Measurements from ENCODE around the gene TOE1.

The TOE1 gene

DNA sequence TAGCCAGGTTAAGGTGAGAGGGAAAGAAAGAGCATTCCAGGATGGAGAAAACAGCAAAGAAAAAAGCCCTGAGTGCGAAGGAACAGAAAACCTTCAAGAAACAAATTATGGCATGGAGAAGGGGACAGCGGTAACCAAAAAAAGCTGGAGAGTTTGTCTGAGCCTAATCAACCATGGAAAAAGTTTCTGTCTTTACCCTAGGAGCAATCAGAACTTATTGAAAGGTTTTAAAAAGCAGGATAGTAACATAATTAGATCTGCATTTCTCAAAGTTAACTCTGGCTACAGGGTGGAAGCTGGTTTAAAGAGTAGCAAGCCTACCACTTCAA, 39.3 kb upstream of the TOE1 start:
- ChIA-PET POLR2A (interaction anchor here (0.5 kb wide), 1 partner anchor 510 kb away, joined by 3 read pairs; no protein-coding TSS in a partner anchor), CTCF (interaction anchor here (1.0 to 8.4 kb wide), 22 partner anchors 9 to 514 kb away, joined by 3 to 188 read pairs (median 5); partner anchors contain the start of genes HECTD3, HPDL, PLK3 and TESK2)
- TF ChIP-seq, protein P1, sequence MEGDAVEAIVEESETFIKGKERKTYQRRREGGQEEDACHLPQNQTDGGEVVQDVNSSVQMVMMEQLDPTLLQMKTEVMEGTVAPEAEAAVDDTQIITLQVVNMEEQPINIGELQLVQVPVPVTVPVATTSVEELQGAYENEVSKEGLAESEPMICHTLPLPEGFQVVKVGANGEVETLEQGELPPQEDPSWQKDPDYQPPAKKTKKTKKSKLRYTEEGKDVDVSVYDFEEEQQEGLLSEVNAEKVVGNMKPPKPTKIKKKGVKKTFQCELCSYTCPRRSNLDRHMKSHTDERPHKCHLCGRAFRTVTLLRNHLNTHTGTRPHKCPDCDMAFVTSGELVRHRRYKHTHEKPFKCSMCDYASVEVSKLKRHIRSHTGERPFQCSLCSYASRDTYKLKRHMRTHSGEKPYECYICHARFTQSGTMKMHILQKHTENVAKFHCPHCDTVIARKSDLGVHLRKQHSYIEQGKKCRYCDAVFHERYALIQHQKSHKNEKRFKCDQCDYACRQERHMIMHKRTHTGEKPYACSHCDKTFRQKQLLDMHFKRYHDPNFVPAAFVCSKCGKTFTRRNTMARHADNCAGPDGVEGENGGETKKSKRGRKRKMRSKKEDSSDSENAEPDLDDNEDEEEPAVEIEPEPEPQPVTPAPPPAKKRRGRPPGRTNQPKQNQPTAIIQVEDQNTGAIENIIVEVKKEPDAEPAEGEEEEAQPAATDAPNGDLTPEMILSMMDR (IDR thresholded peaks at IDR 0.05; ENCODE audit: control extremely low read depth, extremely low read depth, low read depth, missing control alignments): no peak
- DNase-seq (ENCODE audit: extremely low spot score): no peak

DNA sequence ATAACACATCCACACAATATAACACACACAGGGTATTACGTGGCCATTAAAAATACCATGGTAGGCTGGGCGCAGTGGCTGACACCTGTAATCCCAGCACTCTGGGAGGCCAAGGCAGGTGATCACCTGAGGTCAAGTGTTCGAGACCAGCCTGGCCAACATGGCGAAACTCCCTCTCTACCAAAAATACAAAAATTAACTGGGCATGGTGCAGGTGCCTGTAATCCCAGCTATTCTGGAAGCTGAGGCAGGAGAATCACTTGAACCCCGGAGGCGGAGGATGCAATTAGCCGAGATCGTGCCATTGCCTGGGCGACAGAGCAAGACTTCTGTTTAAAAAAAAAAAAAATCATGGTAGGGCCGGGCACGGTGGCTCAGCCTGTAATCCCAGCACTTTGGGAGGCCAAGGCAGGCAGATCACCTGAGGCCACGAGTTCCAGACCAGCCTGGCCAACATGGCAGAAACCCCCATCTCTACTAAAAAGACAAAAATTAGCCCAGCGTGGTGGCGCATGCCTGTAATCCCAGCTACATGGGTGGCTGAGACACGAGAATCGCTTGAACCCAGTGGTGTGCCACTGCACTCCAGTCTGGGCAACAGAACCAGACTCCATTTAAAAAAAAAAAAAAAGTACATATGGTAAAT, 37.3 kb upstream of the TOE1 start:
- TF ChIP-seq, protein P1 (IDR thresholded peaks at IDR 0.05; ENCODE audit: control extremely low read depth, extremely low read depth, low read depth, missing control alignments): no peak
- DNase-seq (ENCODE audit: extremely low spot score): no peak
- ChIA-PET POLR2A (interaction anchor here (0.6 to 1.4 kb wide), 6 partner anchors 167 to 581 kb away, joined by 3 to 12 read pairs (median 4); partner anchors contain the start of gene PLK3), CTCF (interaction anchor here (0.7 to 8.4 kb wide), 18 partner anchors 9 to 586 kb away, joined by 3 to 188 read pairs (median 6); partner anchors contain the start of genes CCDC163, HECTD3, HPDL and MMACHC)

DNA sequence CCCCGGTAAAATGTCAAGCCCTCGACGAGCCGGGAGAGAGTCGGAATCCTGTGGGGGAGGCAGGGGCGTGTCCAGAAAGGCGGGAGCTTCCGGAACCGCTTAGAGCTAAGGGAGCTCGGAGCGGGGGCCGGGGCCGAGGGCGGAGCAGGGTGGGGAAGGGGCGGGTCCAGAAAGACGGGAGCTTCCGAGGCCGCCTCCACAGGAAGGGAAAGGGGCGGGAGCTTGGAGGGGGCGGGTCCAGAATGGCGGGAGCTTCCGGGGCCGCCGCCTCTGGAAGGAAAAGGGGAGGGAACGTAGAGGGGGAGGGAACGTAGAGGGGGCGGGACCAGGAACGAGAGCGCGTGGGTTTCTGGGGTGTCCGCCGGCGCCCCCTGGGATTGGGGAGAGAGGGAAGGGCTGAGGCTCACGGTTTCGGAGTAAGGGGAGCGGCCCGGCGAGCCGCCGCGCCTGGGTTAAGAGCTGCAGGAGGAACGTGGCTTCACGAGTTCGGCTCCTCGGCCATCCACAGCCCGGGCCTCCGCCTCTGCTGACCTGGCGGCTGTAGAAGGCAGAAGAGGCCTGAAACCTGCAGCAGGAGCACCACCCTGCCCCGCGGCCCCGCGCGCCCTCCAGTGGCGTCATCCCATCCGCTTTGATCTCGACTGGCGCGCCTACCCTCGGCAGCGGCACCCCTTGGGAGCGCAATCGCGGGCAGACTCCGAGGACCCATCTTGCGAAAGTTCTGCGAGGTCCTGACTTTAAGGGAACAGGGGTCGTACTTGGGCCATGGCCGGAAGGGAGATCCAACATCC, 36.3 kb upstream of the TOE1 start:
- CTCF ChIA-PET: interaction anchor here (0.6 to 8.4 kb wide), 36 partner anchors 9 to 651 kb away, joined by 3 to 188 read pairs (median 4); partner anchors contain the start of genes CCDC163, HECTD3, HPDL and MMACHC
- POLR2A ChIA-PET: interaction anchor here (0.6 to 1.4 kb wide), 24 partner anchors 16 to 587 kb away, joined by 3 to 24 read pairs (median 4); partner anchors contain the start of genes CCDC163, GPBP1L1, HECTD3 and HPDL
- peak; percentile 98 for DNase-seq (ENCODE audit: extremely low spot score)
- TF ChIP-seq, protein P1 (IDR thresholded peaks at IDR 0.05; ENCODE audit: control extremely low read depth, extremely low read depth, low read depth, missing control alignments): peak; percentile 82

DNA sequence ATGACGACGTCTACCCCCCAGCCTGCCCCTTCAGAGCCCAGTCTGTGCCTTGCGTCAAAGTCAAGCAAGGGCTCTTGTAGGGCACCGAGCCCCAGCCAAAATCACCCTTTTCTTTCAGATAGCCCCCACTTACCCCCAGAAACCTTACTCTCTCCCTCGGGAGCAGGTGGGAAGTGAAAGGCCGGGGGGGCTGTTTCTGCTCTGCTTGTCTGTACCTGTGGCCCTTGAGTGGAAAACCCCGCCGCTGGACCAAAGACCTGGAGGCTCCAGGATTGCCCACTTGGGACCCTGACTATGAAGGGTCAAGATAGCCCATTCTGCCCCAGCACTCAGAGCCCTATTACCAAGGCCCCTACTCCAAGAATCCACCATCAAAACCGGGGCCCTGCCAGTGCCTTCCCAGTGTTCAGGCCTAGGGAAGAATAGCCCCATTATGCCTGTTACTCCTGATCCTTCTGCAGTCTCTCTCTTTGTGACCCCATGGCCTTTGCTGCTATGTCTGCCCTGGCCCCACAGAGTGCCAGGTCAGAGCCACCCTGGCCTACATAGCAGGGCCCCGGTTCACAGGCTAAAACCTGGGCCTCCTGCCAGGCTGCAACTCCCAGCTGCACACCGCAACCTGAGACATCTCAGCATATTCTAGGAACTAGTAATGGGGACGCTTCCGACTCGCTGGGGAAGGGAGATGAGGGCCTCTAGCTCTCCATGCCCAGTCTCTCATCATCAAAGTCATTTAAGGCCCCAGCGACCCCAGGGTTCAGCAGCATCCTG, 35.5 kb upstream of the TOE1 start:
- TF ChIP-seq, protein P1 (IDR thresholded peaks at IDR 0.05; ENCODE audit: control extremely low read depth, extremely low read depth, low read depth, missing control alignments): no peak
- DNase-seq (ENCODE audit: extremely low spot score): peak; percentile 16
- POLR2A ChIA-PET: interaction anchor here (0.6 to 1.4 kb wide), 3 partner anchors 89 to 485 kb away, joined by 4 to 24 read pairs (median 12); partner anchors contain the start of genes HECTD3 and UROD
- CTCF ChIA-PET: interaction anchor here (0.7 to 8.4 kb wide), 24 partner anchors 10 to 596 kb away, joined by 3 to 188 read pairs (median 6); partner anchors contain the start of genes HECTD3, HPDL, MUTYH and PLK3

DNA sequence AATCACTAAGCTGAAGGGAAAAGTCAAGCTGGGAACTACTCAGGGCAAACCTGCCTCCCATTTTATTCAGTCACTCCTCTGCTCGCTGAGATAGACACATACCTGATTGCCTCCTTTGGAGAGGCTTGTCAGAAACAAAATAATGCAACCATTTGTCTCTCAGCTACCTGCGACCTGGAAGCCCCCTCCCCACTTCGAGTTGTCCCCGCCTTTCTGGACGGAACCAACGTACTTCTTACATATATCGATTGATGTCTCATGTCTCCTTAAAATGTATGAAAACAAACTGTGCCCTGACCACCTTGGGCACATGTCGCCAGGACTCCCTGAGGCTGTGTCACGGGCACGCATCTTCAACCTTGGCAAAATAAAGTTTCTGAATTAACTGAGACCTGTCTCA, 34.7 kb upstream of the TOE1 start:
- POLR2A ChIA-PET: no interaction called here
- CTCF ChIA-PET: interaction anchor here (0.7 to 6.9 kb wide), 14 partner anchors 10 to 575 kb away, joined by 3 to 27 read pairs (median 6); partner anchors contain the start of genes HECTD3, MUTYH, RNU5D-1 and TESK2
- TF ChIP-seq, protein P1 (IDR thresholded peaks at IDR 0.05; ENCODE audit: control extremely low read depth, extremely low read depth, low read depth, missing control alignments): no peak
- DNase-seq (ENCODE audit: extremely low spot score): no peak

Measured in GM10248 (cell line).